Measurements from ENCODE around the gene KCTD15.

GRCh38 chr19:33828266-33829075 is 31.8 kb downstream of the KCTD15 start:
- TF ChIP-seq CTCF (IDR thresholded peaks at IDR 0.05) = no peak
- TF ChIP-seq POLR2A (IDR thresholded peaks at IDR 0.05) = no peak
